ENCODE data around the gene TMOD2.
A peak's percentile ranks its signal among the peaks of the same experiment; 100 is the strongest.

- TF ChIP-seq CTCF (conservative IDR thresholded peaks at IDR 0.05; ENCODE audit: low read length) (peak; percentile 84), EZH2phosphoT487 (IDR thresholded peaks at IDR 0.05; ENCODE audit: borderline replicate concordance, low read depth, low read length) (no peak)
Observed at GRCh38 chr15:51801391-51801835, 50.0 kb downstream of the TMOD2 start.

All from OCI-LY7 (cell line).